Vagina (tissue), 2 donors: ENCODE data around the gene ATL1.

Experiments used
- POLR2A ChIP-seq, 2 donors: fragments of 450-650 bp; IDR thresholded peaks; one replicate each; pipeline ENCODE4 v1.6.1; 2017; ENCODE audit warnings: antibody characterized with exemption in 2 of 2, mild to moderate bottlenecking in 2 of 2, moderate library complexity in 2 of 2
- TF ChIP-seq, protein P1 (sequence below), 3 experiments: fragments of 450-650 bp in 2 of 3; fragments of 200-600 bp in 1 of 3; sonication (generic) in 1 of 3; IDR thresholded peaks; one replicate each; pipeline ENCODE4 v1.5.1; 2017 to 2019; ENCODE audit warnings: antibody characterized with exemption in 3 of 3, mild to moderate bottlenecking in 2 of 3, moderate library complexity in 2 of 3

GRCh38 chr14:50539051-50539450 is 20.9 kb upstream of the ATL1 start:
- TF ChIP-seq, protein P1, sequence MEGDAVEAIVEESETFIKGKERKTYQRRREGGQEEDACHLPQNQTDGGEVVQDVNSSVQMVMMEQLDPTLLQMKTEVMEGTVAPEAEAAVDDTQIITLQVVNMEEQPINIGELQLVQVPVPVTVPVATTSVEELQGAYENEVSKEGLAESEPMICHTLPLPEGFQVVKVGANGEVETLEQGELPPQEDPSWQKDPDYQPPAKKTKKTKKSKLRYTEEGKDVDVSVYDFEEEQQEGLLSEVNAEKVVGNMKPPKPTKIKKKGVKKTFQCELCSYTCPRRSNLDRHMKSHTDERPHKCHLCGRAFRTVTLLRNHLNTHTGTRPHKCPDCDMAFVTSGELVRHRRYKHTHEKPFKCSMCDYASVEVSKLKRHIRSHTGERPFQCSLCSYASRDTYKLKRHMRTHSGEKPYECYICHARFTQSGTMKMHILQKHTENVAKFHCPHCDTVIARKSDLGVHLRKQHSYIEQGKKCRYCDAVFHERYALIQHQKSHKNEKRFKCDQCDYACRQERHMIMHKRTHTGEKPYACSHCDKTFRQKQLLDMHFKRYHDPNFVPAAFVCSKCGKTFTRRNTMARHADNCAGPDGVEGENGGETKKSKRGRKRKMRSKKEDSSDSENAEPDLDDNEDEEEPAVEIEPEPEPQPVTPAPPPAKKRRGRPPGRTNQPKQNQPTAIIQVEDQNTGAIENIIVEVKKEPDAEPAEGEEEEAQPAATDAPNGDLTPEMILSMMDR (IDR thresholded peaks at IDR 0.05), result no peak
- no peak for TF ChIP-seq POLR2A (IDR thresholded peaks at IDR 0.05)
